Right forelimb (tissue), 1 donor: ENCODE data around the gene KCND2.

ENCODE experiments used
- DNase-seq: peaks from one replicate; pipeline ENCODE4 v3.0.0-alpha.2; 2018

KCND2 gene

GRCh38 chr7:120412139-120413050, 139.4 kb downstream of the KCND2 start:
- DNase-seq = peak; percentile 54

- DNase-seq = no peak
These were observed 140.2 kb downstream of the KCND2 start for GRCh38 chr7:120413164-120413563.

GRCh38 chr7:120417244-120417979, 144.4 kb downstream of the KCND2 start:
- no peak for DNase-seq

- DNase-seq = no peak
These were observed 148.2 kb downstream of the KCND2 start for GRCh38 chr7:120421151-120421651.

GRCh38 chr7:120431016-120431415, 158.0 kb downstream of the KCND2 start:
- DNase-seq = no peak

GRCh38 chr7:120436487-120437060, 163.6 kb downstream of the KCND2 start:
- DNase-seq = no peak

GRCh38 chr7:120441850-120442249, 168.9 kb downstream of the KCND2 start:
- no peak for DNase-seq

- no peak for DNase-seq
These were observed 169.9 kb downstream of the KCND2 start for GRCh38 chr7:120442838-120443237.

GRCh38 chr7:120444650-120445049, 171.7 kb downstream of the KCND2 start:
- no peak for DNase-seq

- no peak for DNase-seq
These were observed 172.3 kb downstream of the KCND2 start for GRCh38 chr7:120445276-120445675.

GRCh38 chr7:120452665-120453064, 179.7 kb downstream of the KCND2 start:
- DNase-seq = no peak

- DNase-seq = no peak
These were observed 183.7 kb downstream of the KCND2 start for GRCh38 chr7:120456699-120457098.

GRCh38 chr7:120460949-120461348, 188.0 kb downstream of the KCND2 start:
- no peak for DNase-seq

- DNase-seq = no peak
These were observed 190.0 kb downstream of the KCND2 start for GRCh38 chr7:120462991-120463390.

- no peak for DNase-seq
These were observed 191.1 kb downstream of the KCND2 start for GRCh38 chr7:120464104-120464503.

GRCh38 chr7:120467676-120468075, 194.7 kb downstream of the KCND2 start:
- DNase-seq = no peak

- DNase-seq = no peak
These were observed 195.6 kb downstream of the KCND2 start for GRCh38 chr7:120468611-120469010.

- no peak for DNase-seq
These were observed 199.9 kb downstream of the KCND2 start for GRCh38 chr7:120472892-120473291.

GRCh38 chr7:120473352-120473751, 200.4 kb downstream of the KCND2 start:
- no peak for DNase-seq

- DNase-seq = no peak
These were observed 203.0 kb downstream of the KCND2 start for GRCh38 chr7:120475994-120476393.

GRCh38 chr7:120480472-120480871, 207.5 kb downstream of the KCND2 start:
- no peak for DNase-seq

GRCh38 chr7:120480930-120481329, 208.0 kb downstream of the KCND2 start:
- no peak for DNase-seq

- DNase-seq = no peak
These were observed 213.2 kb downstream of the KCND2 start for GRCh38 chr7:120486164-120486563.
